Right lobe of liver (tissue), 6 donors: ENCODE measurements around the gene AGGF1. TPM values are rescaled to one million over a fixed set of nuclear protein-coding genes. Genes with fewer than 3 reads are reported as not detected.

Source experiments
- ATAC-seq, 4 donors: fragments of 200-7000 bp; cut with Tn5 transposase; one replicate each; pipeline ENCODE4 v1.9.1; 2020; ENCODE audit warnings: mild to moderate bottlenecking in 4 of 4, moderate library complexity in 4 of 4
- DNase-seq, 3 donors: peaks; one replicate each; pipeline ENCODE4 v3.0.0-alpha.2; 2020
- H3K27ac ChIP-seq, 3 donors: fragments of 200-600 bp; one replicate each; pipeline ENCODE4 v1.8.0; 2022
- H3K27me3 ChIP-seq, 2 donors: fragments of 200-600 bp; one replicate each; pipeline ENCODE4 v1.8.0; 2022
- H3K36me3 ChIP-seq, 4 donors: fragments of 200-600 bp; sonication (generic) in 1 of 4; one replicate each; pipeline versions ENCODE4 v1.5.1 to v1.8.0; 2017 to 2022; ENCODE audit warnings: control low read depth in 1 of 4
- H3K4me1 ChIP-seq, 4 donors: fragments of 200-600 bp; sonication (generic) in 1 of 4; one replicate each; pipeline versions ENCODE4 v1.5.1 to v1.8.0; 2017 to 2022; ENCODE audit warnings: control low read depth in 1 of 4
- H3K4me3 ChIP-seq, 3 donors: fragments of 200-600 bp; one replicate each; pipeline ENCODE4 v1.8.0; 2022
- H3K9me3 ChIP-seq, 4 donors: fragments of 200-600 bp; sonication (generic) in 1 of 4; one replicate each; pipeline versions ENCODE4 v1.5.1 to v1.8.0; 2017 to 2022; ENCODE audit warnings: control low read depth in 1 of 4
- CTCF ChIP-seq, 4 donors: fragments of 200-600 bp in 3 of 4; fragments of 450-650 bp in 1 of 4; IDR thresholded peaks; one replicate each; pipeline versions ENCODE4 v1.5.1 to v1.8.0; 2016 to 2022; ENCODE audit warnings: antibody characterized with exemption in 4 of 4, mild to moderate bottlenecking in 2 of 4
- POLR2A ChIP-seq: fragments of 450-650 bp; IDR thresholded peaks from one replicate; pipeline ENCODE4 v1.6.1; 2017; ENCODE audit warnings: antibody characterized with exemption, mild to moderate bottlenecking
- WGBS: methylation state at CpG from one replicate; pipeline ENCODE4 v1.1.6; 2018; ENCODE audit warnings: low coverage, low lambda C conversion rate; ENCODE audit not compliant: insufficient coverage; ENCODE audit errors: missing lambda C conversion rate; 5-methylcytosine and 5-hydroxymethylcytosine counted together
- intact Hi-C, 2 donors: fragments of 100-400 bp; cut with DNase I; formaldehyde crosslinking; loops; one replicate each; pipeline versions ENCODE4 v1.11.2 to v1.14.1; 2022
- total RNA-seq, 6 experiments: library from RNA; depleted of rRNA in 2 of 6; stranded (reverse); fragments of >200 nt in 2 of 6; fragmentation: NEBNext Ultra II Directional in 3 of 6; extraction: Animal tissue kit (Norgen Biotek cat#: 25700) in 3 of 6; gene quantifications; one replicate each; pipeline versions ENCODE4 v1.1.0 to v1.2.4, GENCODE V29; 2016 to 2023
- donor health status: DM: no; HTN: yes; CAD: no.
- donor health status: DM: no; HTN: no; CAD: no.
- donor health status: DM: no; HTN: no; CAD: no.
- donor health status: DM: no; HTN: yes; CAD: no.
- donor health status: DM: no; HTN: yes; CAD: no.

The AGGF1 gene
- total RNA-seq, 6 experiments from 2014 or later, result 9.1 to 15.3 (median 11.4) TPM

- WGBS, result 75% methylated on average over 1 of the region's 1 CpG
- Histone ChIP-seq H3K4me3 (no peak overlapping the region), H3K36me3 (peaks cover 0 to 17% (median 4%) of the 10 kb centered on the region in 4 donors), H3K4me1 (no peaks in the 10 kb centered on the region), H3K27ac (no peak overlapping the region), H3K27me3 (no peaks in the 10 kb centered on the region), H3K9me3 (no peaks in the 10 kb centered on the region)
- intact Hi-C loops, result no loop called here
- no peak for DNase-seq
- ATAC-seq, result no peak
- TF ChIP-seq POLR2A (no peak), CTCF (IDR thresholded peaks at IDR 0.05) (no peak)
Observed at GRCh38 chr5:77066184-77066583, 36.0 kb downstream of the AGGF1 start.

- DNase-seq (no peak), ATAC-seq (peak in 1 of 4 donors; percentile 55)
- TF ChIP-seq CTCF (IDR thresholded peaks at IDR 0.05), result no peak
- no peak for TF ChIP-seq POLR2A
- no peaks in the 10 kb centered on the region for H3K9me3 ChIP-seq
- intact Hi-C loops, result no loop called here
- no peaks in the 10 kb centered on the region for H3K4me1 ChIP-seq
- peaks cover 0 to 10% (median 2%) of the 10 kb centered on the region in 4 donors for H3K36me3 ChIP-seq
- WGBS, result 90% methylated on average over 1 of the region's 1 CpG
- no peak overlapping the region for H3K4me3 ChIP-seq
- no peak overlapping the region for H3K27ac ChIP-seq
- H3K27me3 ChIP-seq, result no peaks in the 10 kb centered on the region
Observed at GRCh38 chr5:77066823-77067442, 36.7 kb downstream of the AGGF1 start.

GRCh38 chr5:77073667-77074066 lies 43.5 kb downstream of the AGGF1 start:
- intact Hi-C loops, result no loop called here
- Histone ChIP-seq H3K36me3 (no peaks in the 10 kb centered on the region), H3K4me3 (no peak overlapping the region), H3K4me1 (no peaks in the 10 kb centered on the region), H3K27me3 (no peaks in the 10 kb centered on the region), H3K27ac (no peak overlapping the region), H3K9me3 (no peaks in the 10 kb centered on the region)
- ATAC-seq (no peak), DNase-seq (no peak)
- WGBS, result 86% methylated on average over 2 of the region's 2 CpGs
- no peak for TF ChIP-seq CTCF (IDR thresholded peaks at IDR 0.05)
- TF ChIP-seq POLR2A, result no peak

GRCh38 chr5:77074745-77075144 lies 44.5 kb downstream of the AGGF1 start:
- TF ChIP-seq POLR2A, result no peak
- TF ChIP-seq CTCF (IDR thresholded peaks at IDR 0.05), result no peak
- Histone ChIP-seq H3K9me3 (no peaks in the 10 kb centered on the region), H3K36me3 (no peaks in the 10 kb centered on the region), H3K4me1 (no peaks in the 10 kb centered on the region), H3K27me3 (no peaks in the 10 kb centered on the region), H3K27ac (no peak overlapping the region), H3K4me3 (no peak overlapping the region)
- DNase-seq (no peak), ATAC-seq (no peak)
- WGBS, result 92% methylated on average over 4 of the region's 4 CpGs
- intact Hi-C loops, result no loop called here
